ENCODE measurements around the gene ZBTB32. TPM values are rescaled to one million over a fixed set of nuclear protein-coding genes. Genes with fewer than 3 reads are reported as not detected.

ZBTB32 gene
- total and polyA plus RNA-seq, 12 donors: 0.03 to 0.12 TPM; not detected in 10

GRCh38 chr19:35752746-35753350, 48.5 kb downstream of the ZBTB32 start:
- no peak for TF ChIP-seq CTCF (IDR thresholded peaks at IDR 0.05)
- 93 to 94% methylated on average over 19 to 20 of the region's 20 CpGs for WGBS, 2 donors
- H3K4me3 ChIP-seq: no peak overlapping the region
- no peak for ATAC-seq
- peak overlapping the region in 5 of 10 donors; percentile 37 to 99 (median 96) for H3K27ac ChIP-seq
- peaks cover 0 to 15% (median 0%) of the 10 kb centered on the region in 7 donors for H3K27me3 ChIP-seq
- H3K4me1 ChIP-seq: peaks cover 10 to 67% (median 40%) of the 10 kb centered on the region in 9 donors
- intact Hi-C loops (cut with DNase I): loop anchor here in 1 of 10 donors (5.0 kb wide), 1 partner anchor 36 kb away; the partner anchor contains the start of gene KMT2B
- H3K36me3 ChIP-seq: peaks cover 0 to 32% (median 18%) of the 10 kb centered on the region in 9 donors
- DNase-seq: no peak
- no peaks in the 10 kb centered on the region for H3K9me3 ChIP-seq

- intact Hi-C loops (cut with DNase I): loop anchor here in 1 of 10 donors (5.0 kb wide), 1 partner anchor 37 kb away; the partner anchor contains the start of gene KMT2B
- Histone ChIP-seq H3K36me3 (peaks cover 0 to 32% (median 18%) of the 10 kb centered on the region in 9 donors), H3K9me3 (no peaks in the 10 kb centered on the region), H3K27ac (peak overlapping the region in 6 of 10 donors; percentile 96 to 99 (median 99)), H3K4me3 (no peak overlapping the region), H3K4me1 (peaks cover 8 to 69% (median 42%) of the 10 kb centered on the region in 9 donors), H3K27me3 (peaks cover 0 to 15% (median 0%) of the 10 kb centered on the region in 7 donors)
- TF ChIP-seq CTCF (IDR thresholded peaks at IDR 0.05): no peak
- ATAC-seq (no peak), DNase-seq (no peak)
- 87 to 93% methylated on average over 20 of the region's 20 CpGs for WGBS, 2 donors
Measured at GRCh38 chr19:35753634-35754369, 49.4 kb downstream of the ZBTB32 start.

GRCh38 chr19:35754370-35755130, 50.2 kb downstream of the ZBTB32 start:
- H3K4me3 ChIP-seq: peak overlapping the region in 4 of 10 donors; percentile 71 to 89 (median 86)
- WGBS, 2 donors: 81 to 84% methylated on average over 13 of the region's 13 CpGs
- H3K27ac ChIP-seq: peak overlapping the region; percentile 88 to 99 (median 98)
- H3K36me3 ChIP-seq: peaks cover 0 to 32% (median 18%) of the 10 kb centered on the region in 9 donors
- intact Hi-C loops (cut with DNase I): loop anchor here in 2 of 10 donors (5.0 kb wide), 2 partner anchors 37 to 178 kb away; partner anchors contain the start of gene KMT2B (in 1 of the 2)
- H3K4me1 ChIP-seq: peaks cover 4 to 67% (median 42%) of the 10 kb centered on the region in 9 donors
- H3K27me3 ChIP-seq: peaks cover 0 to 15% (median 0%) of the 10 kb centered on the region in 7 donors
- H3K9me3 ChIP-seq: no peaks in the 10 kb centered on the region
- DNase-seq (no peak), ATAC-seq (no peak)
- TF ChIP-seq CTCF (IDR thresholded peaks at IDR 0.05): no peak
